Colonic mucosa (tissue), 4 donors: ENCODE measurements around the gene C7orf33. TPM values are rescaled to one million over a fixed set of nuclear protein-coding genes. Genes with fewer than 3 reads are reported as not detected.

ENCODE experiments used
- DNase-seq: peaks from one replicate; pipeline ENCODE4 v3.0.0-alpha.2; 2020
- H3K27ac ChIP-seq: fragments of 200-600 bp; one replicate; pipeline ENCODE4 v1.8.0; 2021
- H3K27me3 ChIP-seq: fragments of 200-600 bp; one replicate; pipeline ENCODE4 v1.8.0; 2021
- H3K36me3 ChIP-seq: fragments of 200-600 bp; one replicate; pipeline ENCODE4 v1.8.0; 2021
- H3K4me1 ChIP-seq: fragments of 200-600 bp; one replicate; pipeline ENCODE4 v1.8.0; 2021; ENCODE audit warnings: mild to moderate bottlenecking
- H3K4me3 ChIP-seq: fragments of 200-600 bp; one replicate; pipeline ENCODE4 v1.8.0; 2021
- H3K9ac ChIP-seq, 2 donors: one replicate each; pipeline ENCODE4 v1.7.0; 2013; ENCODE audit warnings: control low read depth in 2 of 2, low read depth in 2 of 2, low read length in 2 of 2
- H3K9me3 ChIP-seq: fragments of 200-600 bp; one replicate; pipeline ENCODE4 v1.8.0; 2021
- intact Hi-C: fragments of 100-400 bp; cut with DNase I; formaldehyde crosslinking; loops from one replicate; pipeline ENCODE4 v1.14.1; 2022
- total RNA-seq, 2 donors: library from RNA; stranded (reverse); fragmentation: NEBNext Ultra II Directional in 1 of 2; extraction: Animal tissue kit (Norgen Biotek cat#: 25700) in 1 of 2; gene quantifications; one replicate each; pipeline ENCODE4 v1.2.1, GENCODE V29; 2021
- TF ChIP-seq, protein P1 (sequence below): fragments of 200-600 bp; IDR thresholded peaks from one replicate; pipeline ENCODE4 v1.8.0; 2022; ENCODE audit warnings: antibody characterized with exemption, mild to moderate bottlenecking
- donor health status: healthy.
- donor health status: DM: no; HTN: no; CAD: no.
- donor health status: DM: no; HTN: no; CAD: no.

The C7orf33 gene
- total RNA-seq, 2 donors from 2014 or later = not detected

DNA sequence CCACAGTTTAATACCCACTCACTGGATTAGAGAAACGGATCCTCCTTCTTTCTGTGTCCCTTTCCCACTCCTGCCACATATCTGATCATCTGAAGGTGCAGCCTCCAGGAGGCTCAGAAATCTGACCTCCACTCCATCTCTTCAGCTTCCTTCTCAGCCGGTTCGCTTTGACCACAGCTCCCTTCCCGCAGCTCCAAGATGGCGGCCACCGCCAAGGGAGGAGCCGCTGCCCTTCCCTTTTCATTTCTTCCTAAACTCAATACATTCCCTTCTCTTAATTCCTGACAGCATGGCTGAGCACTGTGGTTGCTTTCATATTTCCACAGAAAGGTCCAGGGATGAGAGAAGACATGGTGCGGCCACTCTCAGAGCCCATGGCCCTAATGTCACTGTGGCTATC lies 43.7 kb upstream of the C7orf33 start:
- Histone ChIP-seq H3K36me3 (no peaks in the 10 kb centered on the region), H3K4me3 (no peak overlapping the region), H3K27ac (no peak overlapping the region), H3K4me1 (no peaks in the 10 kb centered on the region), H3K9me3 (no peaks in the 10 kb centered on the region), H3K9ac (no peak overlapping the region), H3K27me3 (no peaks in the 10 kb centered on the region)
- DNase-seq = no peak
- TF ChIP-seq, protein P1, sequence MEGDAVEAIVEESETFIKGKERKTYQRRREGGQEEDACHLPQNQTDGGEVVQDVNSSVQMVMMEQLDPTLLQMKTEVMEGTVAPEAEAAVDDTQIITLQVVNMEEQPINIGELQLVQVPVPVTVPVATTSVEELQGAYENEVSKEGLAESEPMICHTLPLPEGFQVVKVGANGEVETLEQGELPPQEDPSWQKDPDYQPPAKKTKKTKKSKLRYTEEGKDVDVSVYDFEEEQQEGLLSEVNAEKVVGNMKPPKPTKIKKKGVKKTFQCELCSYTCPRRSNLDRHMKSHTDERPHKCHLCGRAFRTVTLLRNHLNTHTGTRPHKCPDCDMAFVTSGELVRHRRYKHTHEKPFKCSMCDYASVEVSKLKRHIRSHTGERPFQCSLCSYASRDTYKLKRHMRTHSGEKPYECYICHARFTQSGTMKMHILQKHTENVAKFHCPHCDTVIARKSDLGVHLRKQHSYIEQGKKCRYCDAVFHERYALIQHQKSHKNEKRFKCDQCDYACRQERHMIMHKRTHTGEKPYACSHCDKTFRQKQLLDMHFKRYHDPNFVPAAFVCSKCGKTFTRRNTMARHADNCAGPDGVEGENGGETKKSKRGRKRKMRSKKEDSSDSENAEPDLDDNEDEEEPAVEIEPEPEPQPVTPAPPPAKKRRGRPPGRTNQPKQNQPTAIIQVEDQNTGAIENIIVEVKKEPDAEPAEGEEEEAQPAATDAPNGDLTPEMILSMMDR = no peak
- intact Hi-C loops = no loop called here

DNA sequence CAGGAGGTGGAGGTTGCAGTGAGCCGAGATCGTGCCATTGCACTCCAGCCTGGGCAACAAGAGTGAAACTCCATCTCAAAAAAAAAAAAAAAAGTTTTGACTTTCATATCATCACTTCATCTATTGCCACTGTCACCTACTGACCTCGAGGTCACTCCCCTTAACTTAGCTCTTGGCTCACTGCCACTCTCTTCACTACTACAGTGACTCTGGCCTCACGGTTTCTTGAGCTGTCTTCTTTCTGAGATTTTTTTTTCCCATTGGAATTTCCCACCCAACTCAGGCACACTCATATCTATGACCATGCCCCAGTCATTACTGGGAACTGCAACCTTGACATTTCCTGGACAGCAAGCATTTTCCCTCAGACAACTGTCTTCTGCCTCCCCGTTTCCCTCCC lies 42.6 kb upstream of the C7orf33 start:
- TF ChIP-seq, protein P1 = no peak
- H3K9me3 ChIP-seq = no peaks in the 10 kb centered on the region
- H3K4me3 ChIP-seq = no peak overlapping the region
- DNase-seq = no peak
- intact Hi-C loops = no loop called here
- no peaks in the 10 kb centered on the region for H3K4me1 ChIP-seq
- no peaks in the 10 kb centered on the region for H3K36me3 ChIP-seq
- no peaks in the 10 kb centered on the region for H3K27me3 ChIP-seq
- no peak overlapping the region for H3K9ac ChIP-seq
- H3K27ac ChIP-seq = no peak overlapping the region

DNA sequence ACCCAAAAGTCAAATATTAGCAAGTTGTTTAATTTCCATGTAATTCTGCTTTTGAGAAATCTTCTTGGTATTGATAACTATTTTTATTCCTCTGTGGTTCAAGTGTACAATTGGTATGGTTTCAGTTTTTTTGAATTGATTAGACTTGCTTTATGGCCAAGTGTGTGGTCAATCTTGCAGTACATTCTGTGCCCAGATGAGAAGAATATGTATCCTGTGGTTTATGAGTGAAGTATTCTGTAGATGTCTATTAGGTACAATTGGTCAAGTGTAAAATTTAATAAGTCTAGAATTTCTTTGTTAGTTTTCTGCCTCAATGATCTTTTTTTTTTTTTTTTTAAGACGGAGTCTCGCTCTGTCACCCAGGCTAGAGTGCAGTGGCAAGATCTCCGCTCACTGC lies 36.6 kb upstream of the C7orf33 start:
- Histone ChIP-seq H3K4me3 (no peak overlapping the region), H3K4me1 (no peaks in the 10 kb centered on the region), H3K9me3 (no peaks in the 10 kb centered on the region), H3K9ac (no peak overlapping the region), H3K27ac (no peak overlapping the region), H3K36me3 (no peaks in the 10 kb centered on the region), H3K27me3 (no peaks in the 10 kb centered on the region)
- intact Hi-C loops = no loop called here
- TF ChIP-seq, protein P1 = no peak
- no peak for DNase-seq

DNA sequence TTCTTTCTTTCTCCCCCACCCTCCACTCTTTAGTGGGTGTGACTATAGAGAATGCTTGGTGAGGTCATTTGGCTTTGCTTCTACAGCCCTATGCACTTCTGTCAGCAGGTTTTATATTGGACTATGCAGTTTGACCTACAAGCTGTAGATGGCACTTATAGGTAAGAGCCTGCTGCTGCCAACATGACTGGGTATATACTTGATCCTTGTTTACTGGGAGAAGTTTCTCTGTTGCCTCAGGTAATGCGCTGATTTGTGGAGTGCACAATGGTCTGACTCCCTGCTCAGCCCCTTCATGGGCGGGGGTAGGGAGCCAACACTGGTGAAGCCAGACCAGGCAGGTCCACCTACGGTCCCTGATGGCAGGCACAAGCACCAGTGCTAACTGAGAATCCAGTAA lies 33.7 kb upstream of the C7orf33 start:
- no peak for DNase-seq
- intact Hi-C loops = no loop called here
- no peak overlapping the region for H3K4me3 ChIP-seq
- no peaks in the 10 kb centered on the region for H3K27me3 ChIP-seq
- H3K9ac ChIP-seq = no peak overlapping the region
- TF ChIP-seq, protein P1 = no peak
- H3K36me3 ChIP-seq = no peaks in the 10 kb centered on the region
- H3K9me3 ChIP-seq = no peaks in the 10 kb centered on the region
- no peak overlapping the region for H3K27ac ChIP-seq
- H3K4me1 ChIP-seq = no peaks in the 10 kb centered on the region

DNA sequence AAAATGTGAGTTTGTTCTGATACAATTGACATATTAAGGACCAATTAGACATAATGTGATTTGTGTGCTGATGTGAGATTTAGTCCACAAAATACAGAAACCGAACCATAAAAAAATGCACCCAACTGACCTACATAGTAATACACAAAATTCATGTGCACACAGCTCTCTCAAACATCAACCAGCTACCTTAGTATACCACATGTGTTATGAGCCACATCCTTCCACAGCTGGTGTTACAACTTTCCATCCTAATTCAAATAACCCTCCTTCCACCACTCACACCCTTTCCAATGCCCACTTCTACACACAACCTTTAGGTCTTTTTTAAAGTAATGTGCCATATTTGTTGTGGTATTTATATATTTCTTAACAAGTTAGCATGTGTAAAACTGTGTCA lies 31.7 kb upstream of the C7orf33 start:
- intact Hi-C loops = no loop called here
- Histone ChIP-seq H3K36me3 (no peaks in the 10 kb centered on the region), H3K27me3 (no peaks in the 10 kb centered on the region), H3K27ac (no peak overlapping the region), H3K9ac (no peak overlapping the region), H3K9me3 (no peaks in the 10 kb centered on the region), H3K4me3 (no peak overlapping the region), H3K4me1 (no peaks in the 10 kb centered on the region)
- TF ChIP-seq, protein P1 = no peak
- no peak for DNase-seq

DNA sequence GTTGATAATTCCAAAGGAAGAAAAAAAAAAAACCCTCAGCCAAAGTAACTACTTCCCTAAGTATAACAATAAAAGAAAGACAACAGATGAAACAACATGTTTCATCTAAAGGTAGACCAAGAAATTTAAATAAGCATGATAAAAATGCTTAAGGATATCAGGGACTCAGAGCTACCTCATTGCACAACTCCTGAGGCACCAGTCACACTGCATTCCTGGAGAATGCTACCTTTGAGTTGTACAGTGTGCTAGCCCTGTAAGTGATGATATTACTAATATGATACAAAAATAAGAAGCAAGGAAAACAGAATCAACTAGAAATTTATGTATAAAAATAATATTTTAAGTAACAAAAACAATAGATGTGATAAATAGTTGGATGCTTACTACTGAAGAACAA lies 29.5 kb upstream of the C7orf33 start:
- TF ChIP-seq, protein P1 = no peak
- H3K9ac ChIP-seq = no peak overlapping the region
- intact Hi-C loops = no loop called here
- H3K9me3 ChIP-seq = no peaks in the 10 kb centered on the region
- H3K27me3 ChIP-seq = no peaks in the 10 kb centered on the region
- H3K27ac ChIP-seq = no peak overlapping the region
- H3K4me3 ChIP-seq = no peak overlapping the region
- no peak for DNase-seq
- H3K4me1 ChIP-seq = no peaks in the 10 kb centered on the region
- no peaks in the 10 kb centered on the region for H3K36me3 ChIP-seq
